OCI-LY1 (cell line): ENCODE results near the gene TYW1.
"Not testable (repeated sequence)": the region's sequence is repeated elsewhere in the genome, so short reads cannot be mapped to it uniquely, and the experiment has no call there.

Source experiments
- H2AFZ ChIP-seq: fragments of 200-600 bp; sonication (generic), shearing (Covaris generic); 2 replicates; pipeline ENCODE4 v1.6.0; 2014; ENCODE audit warnings: antibody characterized with exemption, mild to moderate bottlenecking, low read length
- H3F3A ChIP-seq: fragments of 200-600 bp; sonication (generic), shearing (Covaris generic); 2 replicates; pipeline ENCODE4 v1.6.0; 2014; ENCODE audit warnings: mild to moderate bottlenecking, antibody characterized with exemption, low read length, moderate library complexity; ENCODE audit not compliant: insufficient read depth
- H3K27ac ChIP-seq: fragments of 200-600 bp; sonication (generic); 2 replicates; pipeline ENCODE4 v1.5.1; 2014; ENCODE audit warnings: low read length, mixed run types, mild to moderate bottlenecking, low read depth; ENCODE audit not compliant: poor library complexity, severe bottlenecking
- H3K27me3 ChIP-seq: fragments of 200-600 bp; sonication (generic); 2 replicates; pipeline ENCODE4 v1.6.0; 2014; ENCODE audit warnings: antibody characterized with exemption, mild to moderate bottlenecking, low read length, moderate library complexity; ENCODE audit not compliant: insufficient read depth
- H3K36me3 ChIP-seq: fragments of 200-600 bp; sonication (generic); 2 replicates; pipeline ENCODE4 v1.6.1; 2014; ENCODE audit warnings: mild to moderate bottlenecking, antibody characterized with exemption, low read length, moderate library complexity, mixed read lengths; ENCODE audit not compliant: insufficient read depth
- H3K4me1 ChIP-seq: fragments of 200-600 bp; sonication (generic); 2 replicates; pipeline ENCODE4 v1.5.1; 2014; ENCODE audit warnings: mild to moderate bottlenecking, low read length, moderate library complexity; ENCODE audit not compliant: insufficient read depth, severe bottlenecking
- H3K4me2 ChIP-seq: fragments of 200-600 bp; sonication (generic), shearing (Covaris generic); 2 replicates; pipeline ENCODE4 v1.6.1; 2014; ENCODE audit warnings: low read length
- H3K4me3 ChIP-seq: fragments of 200-600 bp; sonication (generic); 2 replicates; pipeline ENCODE4 v1.5.1; 2014; ENCODE audit warnings: low read length, low read depth, mild to moderate bottlenecking, mixed read lengths; ENCODE audit not compliant: poor library complexity, severe bottlenecking
- H3K79me2 ChIP-seq: fragments of 200-600 bp; shearing (Covaris generic); 2 replicates; pipeline ENCODE4 v1.6.1; 2016; ENCODE audit warnings: mixed run types, low read length, mixed read lengths; ENCODE audit not compliant: insufficient read depth
- H3K9ac ChIP-seq: fragments of 200-600 bp; sonication (generic), shearing (Covaris generic); 2 replicates; pipeline ENCODE4 v1.6.1; 2014; ENCODE audit warnings: mild to moderate bottlenecking, low read length, mixed read lengths
- H3K9me2 ChIP-seq: fragments of 200-600 bp; sonication (generic), shearing (Covaris generic); 2 replicates; pipeline ENCODE4 v1.6.1; 2014; ENCODE audit warnings: low read depth, mild to moderate bottlenecking, low read length, mixed read lengths
- H3K9me3 ChIP-seq: fragments of 200-600 bp; shearing (Covaris generic); 2 replicates; pipeline ENCODE4 v1.6.1; 2014; ENCODE audit warnings: low read length, mixed read lengths
- H4K20me1 ChIP-seq: fragments of 200-600 bp; sonication (generic), shearing (Covaris generic); 2 replicates; pipeline ENCODE4 v1.6.0; 2016; ENCODE audit warnings: mild to moderate bottlenecking, low read length; ENCODE audit not compliant: insufficient read depth
- CTCF ChIP-seq: fragments of 200-600 bp; sonication (generic), shearing (Covaris generic); IDR thresholded peaks from 2 replicates; pipeline ENCODE4 v1.5.1; 2017; ENCODE audit warnings: mild to moderate bottlenecking, antibody characterized with exemption, low read length, moderate library complexity, mixed read lengths
- EZH2 ChIP-seq: fragments of 200-600 bp; sonication (generic), shearing (Covaris generic); IDR thresholded peaks from 2 replicates; pipeline ENCODE4 v1.8.0; 2017; ENCODE audit warnings: borderline replicate concordance, mixed run types, mild to moderate bottlenecking, antibody characterized with exemption, low read length, moderate library complexity, mixed read lengths

TYW1 gene

GRCh38 chr7:67209256-67209655, 212.6 kb downstream of the TYW1 start:
- Histone ChIP-seq H3K36me3 (peaks cover 8% of the 10 kb centered on the region), H3K4me1 (no peaks in the 10 kb centered on the region), H3F3A (no peaks in the 10 kb centered on the region), H3K4me3 (no peak overlapping the region), H3K9me2 (no peaks in the 10 kb centered on the region), H3K9ac (no peak overlapping the region), H3K27ac (no peak overlapping the region), H3K4me2 (no peak overlapping the region), H4K20me1 (no peaks in the 10 kb centered on the region), H3K9me3 (no peaks in the 10 kb centered on the region), H2AFZ (no peak overlapping the region), H3K27me3 (no peaks in the 10 kb centered on the region), H3K79me2 (no peaks in the 10 kb centered on the region)
- TF ChIP-seq EZH2, result no peak
- no peak for TF ChIP-seq CTCF

- Histone ChIP-seq H3F3A (no peaks in the 10 kb centered on the region), H3K27me3 (no peaks in the 10 kb centered on the region), H3K79me2 (no peaks in the 10 kb centered on the region), H4K20me1 (no peaks in the 10 kb centered on the region), H3K4me1 (no peaks in the 10 kb centered on the region), H3K9me3 (no peaks in the 10 kb centered on the region), H3K36me3 (peaks cover 5% of the 10 kb centered on the region; the same call in 1 of the 2 replicates), H3K4me2 (no peak overlapping the region), H3K9ac (no peak overlapping the region), H3K4me3 (no peak overlapping the region), H3K9me2 (no peaks in the 10 kb centered on the region), H3K27ac (no peak overlapping the region), H2AFZ (no peak overlapping the region)
- TF ChIP-seq CTCF (no peak), EZH2 (no peak)
Observed at GRCh38 chr7:67210567-67210966, 213.9 kb downstream of the TYW1 start.

GRCh38 chr7:67211650-67212330, 215.2 kb downstream of the TYW1 start:
- not testable (repeated sequence) for H3K9me2 ChIP-seq, H3K9ac ChIP-seq

GRCh38 chr7:67213038-67213437, 216.4 kb downstream of the TYW1 start:
- H3K9ac ChIP-seq, H3K9me2 ChIP-seq, H3K79me2 ChIP-seq, H2AFZ ChIP-seq, H3K4me3 ChIP-seq, H3K27me3 ChIP-seq, H4K20me1 ChIP-seq, H3K27ac ChIP-seq, H3K36me3 ChIP-seq, H3F3A ChIP-seq, H3K9me3 ChIP-seq, H3K4me1 ChIP-seq, H3K4me2 ChIP-seq: not testable (repeated sequence)

More at GRCh38 chr7:67211650-67212330, 215.2 kb downstream of the TYW1 start:
- not testable (repeated sequence) for H3K27ac ChIP-seq, H3K27me3 ChIP-seq, H3K4me2 ChIP-seq, H3K36me3 ChIP-seq, H3K9me3 ChIP-seq, H4K20me1 ChIP-seq, H3F3A ChIP-seq, H3K79me2 ChIP-seq, H3K4me3 ChIP-seq, H2AFZ ChIP-seq, H3K4me1 ChIP-seq

GRCh38 chr7:67223551-67223950, 226.9 kb downstream of the TYW1 start:
- not testable (repeated sequence) for H3F3A ChIP-seq, H3K9me3 ChIP-seq, H2AFZ ChIP-seq, H3K36me3 ChIP-seq, H3K4me1 ChIP-seq, H3K27me3 ChIP-seq, H3K79me2 ChIP-seq, H4K20me1 ChIP-seq, H3K4me3 ChIP-seq, H3K9ac ChIP-seq, H3K9me2 ChIP-seq, H3K27ac ChIP-seq, H3K4me2 ChIP-seq

- not testable (repeated sequence) for H3K27me3 ChIP-seq, H3K9me3 ChIP-seq, H3K36me3 ChIP-seq, H3K79me2 ChIP-seq, H3K9me2 ChIP-seq, H3K4me2 ChIP-seq, H3K9ac ChIP-seq, H3F3A ChIP-seq, H3K4me3 ChIP-seq, H4K20me1 ChIP-seq, H2AFZ ChIP-seq, H3K4me1 ChIP-seq, H3K27ac ChIP-seq
Observed at GRCh38 chr7:67226340-67226907, 229.8 kb downstream of the TYW1 start.
